Stimulated activated CD4-positive, alpha-beta T cell treated with anti-CD3 and anti-CD28 coated beads, TNF-alpha, amount 100 ng/mL, for 1 hour (primary cell): ENCODE data around the gene PWP1.

Source experiments
- DNase-seq, 3 donors: peaks; one replicate each; pipeline ENCODE4 v3.0.0-alpha.2; 2020; ENCODE audit warnings: low read depth in 3 of 3, low spot score in 1 of 3

PWP1 gene

DNA sequence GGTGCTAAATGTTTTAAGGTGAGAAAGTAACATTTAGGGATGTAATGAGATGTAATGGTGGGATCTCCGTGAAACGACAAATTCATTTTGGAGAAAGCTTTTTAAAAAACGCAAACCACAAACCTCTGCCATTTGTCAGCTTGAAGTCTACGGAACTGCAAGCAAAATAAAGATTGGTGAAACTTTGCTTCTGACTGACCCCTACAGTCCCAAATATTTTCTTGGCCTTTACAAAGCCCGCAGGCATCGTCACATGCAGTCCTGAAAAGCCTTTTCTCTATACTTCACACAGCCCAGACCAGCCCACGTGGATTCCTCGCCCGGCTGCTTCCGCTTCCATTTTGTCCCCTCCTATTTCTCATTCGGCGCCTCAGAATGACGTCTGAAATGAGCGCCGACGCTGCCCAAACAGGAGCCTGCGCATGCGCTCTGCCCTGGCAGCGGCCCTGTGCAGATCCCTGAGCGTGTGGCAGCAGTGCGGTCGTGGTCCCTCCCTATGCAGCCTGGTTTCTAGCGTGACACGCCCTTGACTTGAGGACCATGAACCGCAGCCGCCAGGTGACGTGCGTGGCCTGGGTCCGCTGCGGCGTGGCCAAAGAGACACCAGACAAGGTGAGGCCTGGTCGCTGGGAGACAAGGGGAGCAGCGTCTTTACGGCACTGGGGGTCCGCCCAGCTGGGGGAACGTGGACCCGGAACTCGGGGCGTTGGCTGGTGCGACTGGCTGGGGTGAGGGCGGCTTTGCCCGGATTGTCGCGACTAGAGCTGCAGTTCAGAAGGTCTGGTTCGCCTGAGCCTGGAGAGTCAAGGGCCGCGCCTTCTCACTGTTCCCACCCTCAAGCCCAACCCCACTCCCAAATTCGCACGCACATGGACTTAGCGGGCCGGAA is at the start of gene PWP1:
Gene PWP1 (plus strand): TSS at position 440 of the 889 bp plus-strand sequence. CDS start 101 bp downstream, at position 541.
- DNase-seq: peak; percentile 88 to 93 (median 93)

DNA sequence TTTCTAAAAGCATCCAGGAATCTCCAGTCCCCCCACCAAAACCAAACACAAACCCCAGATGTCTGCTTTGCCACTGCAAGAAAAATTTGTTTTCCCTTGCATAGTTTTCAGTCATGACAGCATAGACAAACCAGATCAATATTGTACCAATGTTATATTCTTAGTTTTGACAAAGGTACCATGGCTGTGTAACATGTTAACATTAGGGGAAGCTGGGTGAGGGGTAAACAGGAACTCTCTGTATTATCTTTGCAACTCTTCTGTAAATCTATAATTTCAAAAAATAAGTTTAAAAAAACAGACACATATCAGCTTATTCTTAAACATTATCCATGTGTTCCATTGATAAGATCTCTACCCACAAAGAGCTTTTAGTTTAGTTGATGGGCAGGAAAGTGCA is 44.4 kb upstream of the PWP1 start:
- DNase-seq: no peak

DNA sequence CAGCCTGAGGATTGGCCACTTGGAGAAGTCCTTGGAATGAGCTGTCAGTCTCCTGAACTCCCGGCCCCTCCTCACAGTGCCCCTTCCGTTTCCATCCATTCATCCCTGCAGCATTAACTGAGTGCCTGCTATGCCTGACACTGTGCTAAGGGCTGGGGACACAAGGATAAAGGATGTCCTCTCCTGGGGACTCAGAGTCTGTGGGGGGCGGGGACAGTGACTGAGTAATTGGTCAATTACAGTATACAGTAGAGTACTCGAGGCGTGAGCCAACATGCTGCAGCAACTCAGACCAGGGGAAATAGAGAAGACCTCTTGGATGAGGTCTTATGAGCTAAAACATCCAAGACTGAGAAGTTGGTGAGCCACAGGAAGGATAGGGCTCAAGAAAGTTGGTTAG is 43.4 kb upstream of the PWP1 start:
- no peak for DNase-seq

DNA sequence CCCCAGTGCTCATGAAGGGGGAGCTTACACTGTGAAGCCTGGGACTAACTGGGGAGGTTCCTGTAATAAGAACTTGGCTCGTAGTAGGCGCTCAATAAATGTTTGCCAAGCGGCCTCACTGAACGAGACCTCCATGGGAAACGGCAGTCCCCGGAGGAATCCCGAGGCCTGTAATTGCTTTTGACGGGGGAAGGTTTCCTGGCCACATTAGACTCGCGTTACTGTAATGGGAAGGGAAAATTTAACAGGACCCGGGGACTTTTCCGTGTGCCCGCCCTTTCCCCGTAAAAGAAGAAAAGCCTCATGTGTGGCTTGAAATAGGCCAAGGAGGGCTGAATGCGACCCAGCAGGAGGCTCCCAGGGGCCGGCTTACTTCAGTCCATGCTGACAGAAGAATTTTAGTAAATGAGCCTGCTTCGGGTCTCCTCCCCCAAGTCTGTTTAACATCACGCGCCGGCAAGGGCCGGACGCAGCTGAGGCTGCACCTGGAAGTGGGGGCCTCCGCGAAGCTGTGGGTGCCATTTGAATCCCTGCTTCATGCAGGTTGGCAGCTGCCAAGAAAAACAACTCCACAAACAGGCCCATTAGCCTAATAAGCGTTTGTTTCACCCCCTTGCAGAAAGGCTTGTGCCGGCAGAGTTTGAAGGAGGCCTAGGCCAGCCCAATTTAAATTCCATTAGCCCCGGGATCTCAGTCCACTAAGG is 39.8 kb upstream of the PWP1 start:
- DNase-seq: no peak

DNA sequence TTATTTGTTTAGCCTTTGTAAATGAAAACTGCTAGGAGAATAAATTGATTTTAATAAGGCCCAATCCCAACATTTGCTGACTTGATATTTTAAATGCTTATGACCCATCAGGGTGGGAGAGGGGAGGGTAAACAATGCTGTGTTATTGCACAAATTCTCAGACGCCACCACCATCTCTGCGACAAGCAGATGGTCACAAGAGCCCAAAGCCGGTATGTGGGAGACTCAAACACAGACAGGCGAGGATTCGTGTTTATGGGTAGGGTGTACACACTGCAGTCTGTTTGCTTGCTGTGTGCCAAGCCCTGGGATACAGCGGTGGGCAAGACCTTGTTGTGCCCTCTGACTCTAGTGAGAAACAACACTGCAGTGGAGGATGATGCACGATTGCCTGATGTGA is 39.2 kb upstream of the PWP1 start:
- DNase-seq: no peak

DNA sequence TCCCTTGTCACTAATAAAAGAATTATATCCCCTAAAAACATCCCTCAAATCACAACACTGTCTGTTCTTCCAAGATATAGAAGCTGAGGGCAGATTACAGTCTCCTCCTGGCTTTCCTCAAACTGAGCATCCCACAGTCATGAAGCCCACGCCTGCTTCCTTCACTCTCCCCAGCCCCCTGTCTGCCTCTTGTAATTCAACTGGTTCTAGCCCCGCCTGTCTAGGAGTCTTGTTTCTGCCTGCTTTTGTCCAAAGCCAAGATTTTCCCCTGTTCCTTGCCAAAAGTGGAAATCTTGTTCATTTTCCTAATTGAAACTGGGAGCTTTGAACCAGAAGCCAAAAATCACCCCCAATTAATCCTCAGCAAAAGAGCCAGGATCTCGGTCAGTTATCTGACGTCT is 35.9 kb upstream of the PWP1 start:
- no peak for DNase-seq

DNA sequence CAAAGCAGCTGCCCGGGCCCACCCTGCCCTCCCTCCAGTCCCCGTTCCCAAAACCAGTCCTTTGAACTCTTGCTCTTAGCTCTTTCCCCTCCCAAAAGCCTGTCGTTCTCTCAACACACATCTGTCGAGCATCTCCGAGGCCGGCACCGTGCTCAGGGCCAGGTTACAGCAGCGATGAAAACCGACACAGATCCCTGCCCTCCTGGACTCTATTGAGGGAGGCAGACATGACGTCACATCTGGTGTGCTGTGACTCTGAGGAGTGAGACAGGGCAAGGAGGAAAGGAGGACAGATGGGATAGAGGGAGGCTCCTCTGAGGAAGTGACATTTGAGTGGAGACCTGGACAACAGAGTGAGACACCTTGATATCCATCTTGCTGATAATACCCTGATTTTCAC is 34.6 kb upstream of the PWP1 start:
- no peak for DNase-seq

DNA sequence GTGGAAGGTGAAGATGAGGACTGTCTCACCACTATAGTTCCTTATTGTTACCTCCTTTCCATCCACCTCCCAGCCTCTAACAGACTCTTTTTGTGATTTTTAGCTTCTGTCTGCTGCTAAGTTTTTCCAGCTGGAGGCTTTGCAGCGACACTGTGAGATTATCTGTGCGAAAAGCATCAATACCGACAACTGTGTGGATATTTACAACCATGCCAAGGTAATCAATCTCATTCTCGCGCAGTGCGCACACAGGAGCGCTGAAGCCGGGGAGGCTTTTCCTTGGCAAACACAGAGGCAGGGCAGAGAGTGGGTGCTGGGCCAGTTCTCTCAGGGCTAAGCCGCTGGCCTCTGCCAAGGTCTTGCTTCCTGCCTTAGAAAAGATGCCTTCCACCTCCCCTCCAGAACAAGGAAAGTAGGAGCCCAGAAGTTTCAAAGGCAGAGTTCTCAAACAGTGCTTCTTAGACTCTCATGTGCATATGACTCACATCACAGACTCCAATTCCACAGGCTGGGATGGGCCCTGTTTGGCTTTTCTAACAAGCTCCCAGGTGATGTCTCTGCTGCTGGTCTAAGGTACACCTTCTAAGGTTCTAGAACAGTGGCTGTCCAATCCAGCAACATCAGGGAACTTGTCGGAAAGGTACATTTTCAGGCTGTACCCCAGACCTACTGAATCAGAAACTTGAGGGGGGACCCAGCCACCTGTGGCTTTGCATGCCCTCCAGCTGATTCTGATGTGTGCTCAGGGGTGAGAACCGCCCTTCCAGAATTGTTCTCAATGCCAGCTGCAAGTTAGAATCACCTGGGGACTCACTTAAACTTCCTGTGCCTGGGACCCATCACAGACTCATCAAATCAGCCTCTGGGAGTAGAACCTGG is 33.8 kb upstream of the PWP1 start:
- no peak for DNase-seq

DNA sequence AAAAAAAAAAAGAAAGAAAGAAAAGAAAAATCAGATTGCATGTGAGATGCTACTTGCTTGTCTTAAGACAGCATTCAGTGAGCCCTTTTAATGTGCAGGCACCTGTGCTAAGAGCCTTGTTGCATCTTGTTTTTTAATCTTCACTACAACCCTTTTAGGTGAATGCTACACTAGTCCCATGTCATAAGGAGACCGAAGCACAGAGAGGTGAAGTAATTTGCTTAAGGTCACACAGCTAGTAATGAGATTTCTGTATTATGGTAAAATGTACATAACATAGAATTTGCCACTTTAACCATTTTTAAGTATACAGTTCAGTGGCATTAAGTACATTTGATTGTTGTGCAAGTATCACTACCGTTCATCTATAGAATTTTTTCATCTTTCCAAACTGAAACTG is 32.1 kb upstream of the PWP1 start:
- no peak for DNase-seq

DNA sequence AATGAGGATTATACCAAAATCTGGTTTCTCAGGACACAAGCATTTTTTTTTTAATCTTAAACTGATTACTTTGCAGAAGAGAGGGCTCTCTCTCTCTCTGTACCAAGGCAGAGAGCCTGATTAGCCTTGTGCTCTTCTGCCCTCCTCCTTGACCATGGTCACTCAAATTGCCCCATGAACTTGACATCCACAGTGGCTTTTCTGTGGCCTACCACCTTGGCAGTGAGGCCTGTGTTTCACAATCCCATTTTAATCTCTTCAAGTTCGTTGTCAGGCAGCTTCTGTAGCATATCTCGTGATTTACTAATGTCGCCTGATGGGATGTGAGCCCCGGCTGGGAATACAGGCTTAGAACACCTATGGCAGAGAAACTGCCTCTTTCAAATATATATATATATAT is 30.7 kb upstream of the PWP1 start:
- no peak for DNase-seq

DNA sequence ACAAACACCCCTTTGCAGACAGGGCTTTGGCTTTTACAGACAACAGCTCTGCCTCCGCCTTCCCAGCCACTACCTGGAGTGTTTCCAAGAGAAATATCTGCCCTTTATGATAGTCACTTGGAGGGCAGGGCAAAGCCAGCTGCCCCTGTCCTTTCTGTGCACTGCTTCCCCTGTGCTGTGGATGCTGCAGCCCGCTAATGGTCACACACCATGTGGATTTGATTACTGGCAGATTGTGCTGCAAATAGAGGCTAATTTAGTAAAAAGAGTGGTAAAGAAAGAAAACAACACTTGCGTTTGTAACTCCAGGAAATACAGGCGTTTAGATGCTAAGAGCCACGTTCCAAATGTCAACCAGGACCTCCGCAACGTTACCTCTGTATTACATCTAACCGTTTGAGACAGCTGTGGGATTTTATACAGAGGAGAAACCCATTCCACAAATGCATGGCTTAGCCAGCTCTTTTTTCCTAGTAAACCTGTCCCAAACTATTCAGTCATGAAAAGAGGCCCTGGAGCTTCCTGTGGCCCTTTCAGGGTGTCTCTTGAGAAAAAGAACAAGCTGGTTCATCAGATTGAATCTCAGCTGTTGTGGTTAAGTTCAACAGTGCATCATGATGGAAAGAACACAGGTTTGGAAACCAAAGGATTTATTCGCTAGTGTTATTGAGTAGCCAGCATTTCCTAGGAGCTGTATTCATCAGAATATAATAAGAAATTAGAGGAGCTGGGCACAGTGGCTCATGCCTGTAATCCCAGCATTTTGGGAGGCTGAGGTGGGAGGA is 30.1 kb upstream of the PWP1 start:
- no peak for DNase-seq

DNA sequence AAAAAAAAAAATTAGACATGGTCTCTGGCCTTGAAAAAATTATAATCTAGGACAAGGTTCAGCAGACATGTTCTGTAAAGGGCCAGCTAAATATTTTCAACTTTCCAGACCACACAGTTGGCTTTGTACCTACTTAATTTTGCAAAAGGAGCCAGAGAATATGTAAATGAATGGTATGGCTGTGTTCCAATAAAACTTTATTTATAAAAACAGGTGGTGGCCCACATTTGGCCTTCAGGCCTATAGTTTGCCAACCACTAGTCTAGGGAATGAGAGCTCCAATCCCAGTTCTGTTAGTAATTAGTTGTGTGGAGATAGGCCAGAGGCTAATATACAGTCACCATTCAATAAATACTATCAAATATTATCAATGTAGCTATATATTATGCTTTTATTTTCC is 29.3 kb upstream of the PWP1 start:
- DNase-seq: no peak

DNA sequence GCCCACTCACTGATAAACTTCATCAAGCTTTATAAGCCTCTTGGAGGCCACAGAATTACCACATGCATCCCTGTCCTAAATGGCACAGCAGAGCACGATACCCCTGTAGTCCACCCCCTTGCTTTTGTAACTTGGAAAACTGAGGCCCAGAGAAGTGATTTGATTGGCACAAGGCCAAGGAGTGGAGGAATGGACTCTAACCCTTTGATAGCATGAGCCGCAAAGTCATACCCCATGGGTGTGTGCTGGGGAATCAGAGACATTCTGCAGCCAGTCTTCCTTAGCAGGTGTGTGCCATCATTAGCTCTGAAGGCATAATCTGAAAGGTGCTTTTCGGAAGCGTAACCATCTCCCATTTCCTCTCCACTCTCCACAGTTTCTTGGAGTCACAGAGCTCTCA is 28.5 kb upstream of the PWP1 start:
- DNase-seq: no peak

DNA sequence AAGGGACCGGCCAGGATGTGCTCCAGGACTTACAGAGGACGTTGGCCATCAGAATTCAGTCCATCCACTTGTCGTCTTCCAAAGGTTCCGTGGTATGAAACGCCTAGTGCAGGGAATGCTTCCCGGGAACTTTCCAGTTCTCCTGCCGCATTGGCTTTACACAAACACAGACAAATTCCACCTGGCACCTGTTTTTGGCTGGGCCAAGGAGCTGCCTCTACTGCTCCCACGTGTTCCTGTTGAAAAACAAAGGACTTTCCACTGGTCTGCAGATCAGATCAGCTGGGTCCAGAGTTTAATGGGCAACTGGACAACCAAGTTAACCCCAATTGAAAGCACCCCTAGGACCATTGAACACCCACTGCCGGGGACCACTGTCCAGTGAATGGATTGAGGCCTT is 28.0 kb upstream of the PWP1 start:
- DNase-seq: no peak

DNA sequence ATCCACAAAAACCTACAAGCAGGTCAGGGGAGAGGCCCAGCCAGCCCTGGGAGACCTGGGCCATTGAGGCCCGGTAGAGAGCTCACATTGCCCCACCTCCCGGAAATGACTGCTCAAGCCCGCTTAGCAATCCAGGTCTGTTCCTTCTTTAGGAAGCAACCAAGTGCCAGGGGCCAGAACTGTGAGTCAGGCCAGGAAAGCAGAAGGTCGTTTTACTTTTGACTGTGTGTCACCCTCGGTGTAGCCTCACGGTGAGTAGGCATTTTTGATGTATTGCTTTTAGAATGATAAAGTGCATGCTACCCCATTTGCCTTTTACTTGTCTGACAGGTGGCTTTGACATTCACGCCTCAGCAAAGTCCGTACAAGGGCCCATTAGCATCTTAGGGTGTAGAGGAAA is 25.4 kb upstream of the PWP1 start:
- no peak for DNase-seq

DNA sequence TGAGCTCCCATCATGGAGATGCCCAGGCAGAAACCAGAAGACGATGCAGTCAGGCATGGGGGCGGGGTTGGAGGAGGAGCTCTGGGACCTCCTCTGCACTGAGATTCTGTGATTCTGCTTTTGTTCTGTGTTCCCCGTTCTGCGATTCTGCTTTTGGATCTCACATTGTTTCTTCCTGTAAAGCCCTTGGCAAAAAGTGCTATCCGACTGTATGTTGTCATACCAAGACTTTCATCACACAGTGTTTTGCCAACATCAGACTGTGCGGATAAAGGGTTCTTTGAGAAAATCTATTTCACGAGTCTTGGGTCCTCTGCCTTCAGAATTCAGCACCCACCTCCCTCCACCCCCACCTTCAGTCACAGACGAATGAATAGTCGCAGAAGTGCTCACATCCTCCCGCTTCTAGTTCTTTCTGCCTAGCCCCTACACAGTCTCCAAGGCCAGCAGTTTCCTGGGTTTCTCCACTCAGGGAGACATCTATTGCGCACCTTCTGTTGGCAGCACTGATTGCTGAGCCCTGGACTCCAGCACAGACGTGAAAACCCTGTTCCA is 24.7 kb upstream of the PWP1 start:
- DNase-seq: no peak

DNA sequence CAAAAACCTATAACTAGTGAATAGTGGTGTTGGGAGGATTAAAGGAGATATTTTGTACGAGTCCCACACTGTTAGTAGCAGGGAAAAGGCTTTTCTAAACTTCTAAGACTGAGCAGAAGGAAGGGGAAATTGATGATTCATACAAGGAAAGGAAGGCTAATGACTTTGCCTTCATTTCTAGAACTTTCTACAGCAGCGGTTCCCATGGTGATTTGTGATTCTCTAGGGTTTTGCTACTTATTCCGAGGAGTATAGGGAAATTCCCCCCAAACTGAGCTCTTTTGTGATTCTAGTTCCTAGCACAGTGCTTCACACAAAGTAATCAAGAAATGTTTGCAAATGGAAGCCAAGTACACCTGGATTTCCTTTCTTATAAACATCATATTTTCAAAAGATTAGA is 23.8 kb upstream of the PWP1 start:
- DNase-seq: no peak

DNA sequence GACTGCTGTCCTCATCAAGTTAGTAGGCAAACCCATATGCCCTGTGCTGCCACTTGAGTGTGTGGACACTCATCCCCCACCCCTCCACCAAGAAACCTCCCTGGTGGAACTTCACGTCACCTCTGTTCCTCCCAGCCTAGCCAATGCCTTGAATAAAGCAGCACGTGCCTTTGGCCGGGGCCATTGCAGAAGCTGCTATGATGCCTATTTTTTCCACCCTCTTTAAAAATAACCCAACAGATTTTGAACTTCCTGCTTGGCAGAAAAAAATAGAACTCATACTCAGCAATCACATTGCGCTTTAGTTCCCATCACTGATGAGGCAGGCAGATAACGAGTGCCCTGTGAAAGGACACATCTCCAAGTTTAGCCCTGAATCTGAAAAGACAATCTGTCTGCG is 23.1 kb upstream of the PWP1 start:
- no peak for DNase-seq

DNA sequence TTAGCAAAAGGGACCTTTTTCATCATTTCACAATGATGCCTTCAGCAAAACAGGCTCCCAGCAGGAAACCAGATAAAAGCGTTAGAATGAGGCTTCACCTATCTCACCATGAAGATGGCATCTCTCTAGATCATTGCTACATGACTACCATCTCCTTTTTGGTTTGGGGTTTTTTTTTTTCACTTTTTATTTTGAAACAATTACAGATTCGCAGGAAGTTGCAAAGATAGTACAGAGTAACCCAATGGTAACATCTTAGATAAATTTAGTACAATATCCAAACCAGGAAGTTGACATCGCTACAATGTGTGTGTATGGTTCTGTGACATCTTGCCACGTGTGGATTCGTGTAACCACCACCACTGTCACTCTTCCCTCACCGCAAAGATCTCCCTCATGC is 22.3 kb upstream of the PWP1 start:
- DNase-seq: no peak

DNA sequence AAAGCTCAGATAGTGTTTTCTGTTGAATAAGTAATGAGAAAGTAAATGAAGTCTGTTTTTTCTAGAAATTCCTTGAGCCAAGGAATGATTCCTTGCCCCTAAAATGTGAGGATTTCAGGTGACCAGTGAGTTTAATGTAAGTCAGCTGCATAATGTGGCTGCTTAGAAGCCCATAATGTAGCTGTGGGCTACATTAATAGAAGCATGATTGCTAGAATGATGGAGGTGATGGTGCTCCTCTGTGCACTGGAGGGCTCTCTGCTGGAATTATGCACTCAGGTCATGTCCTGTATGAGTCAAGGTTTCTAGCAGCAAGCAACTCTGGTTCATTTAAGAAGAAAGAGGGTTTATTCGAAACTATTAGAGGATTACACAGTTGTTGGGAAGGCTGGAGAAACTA is 19.6 kb upstream of the PWP1 start:
- DNase-seq: no peak

DNA sequence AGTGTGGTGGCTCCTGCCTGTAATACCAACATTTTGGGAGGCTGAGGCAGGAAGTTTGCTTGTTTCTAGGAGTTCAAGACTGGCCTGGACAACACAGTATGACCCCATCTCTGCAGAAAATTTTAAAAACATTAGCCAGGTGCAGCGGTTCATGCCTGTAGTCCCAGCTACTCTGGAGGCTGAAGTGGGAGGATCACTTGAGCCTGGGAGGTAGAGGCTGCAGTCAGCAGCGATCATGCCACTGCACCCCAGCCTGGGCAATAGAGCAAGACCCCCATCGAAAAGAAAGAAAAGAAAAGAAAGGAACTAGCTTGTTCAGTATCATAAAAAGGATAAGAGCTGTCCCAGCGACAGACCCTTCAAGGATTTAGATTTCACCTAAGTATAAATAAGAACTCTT is 18.1 kb upstream of the PWP1 start:
- no peak for DNase-seq
